ENCODE measurements around the gene CCN2. TPM values are rescaled to one million over a fixed set of nuclear protein-coding genes. Genes with fewer than 3 reads are reported as not detected.

Gene CCN2
- polyA plus RNA-seq (2013), result 0.17 TPM

GRCh38 chr6:131950767-131951575 lies at the start of gene CCN2:
CCN2 (minus strand) TSS chr6:131951372; CDS start chr6:131951172, 200 bp downstream.
- Histone ChIP-seq H3K36me3 (ENCODE audit: control insufficient read depth in 4 of 4, insufficient read depth in 4 of 4, low read length in 3 of 4) (no peaks in the 10 kb centered on the region), H3K4me1 (ENCODE audit: control extremely low read depth in 1 of 4, control insufficient read depth in 4 of 4, insufficient read depth in 4 of 4, low read length in 3 of 4) (peaks cover 0 to 17% (median 15%) of the 10 kb centered on the region in 4 experiments), H3K27ac (ENCODE audit: insufficient read depth in 1 of 2, low read depth in 1 of 2, low read length in 2 of 2, poor library complexity in 1 of 2, severe bottlenecking in 2 of 2) (no peak within 1 kb of the TSS), H3K27me3 (replicated peaks in 2 of 5; ENCODE audit: control insufficient read depth in 4 of 5, insufficient read depth in 5 of 5, low read length in 4 of 5) (peaks cover 14 to 98% (median 43%) of the 10 kb centered on the region in 5 experiments), H3K4me3 (ENCODE audit: control insufficient read depth in 1 of 7, extremely low read depth in 1 of 7, insufficient read depth in 4 of 7, low read depth in 2 of 7, low read length in 6 of 7) (peak within 1 kb of the TSS; percentile 21 to 74 (median 64)), H3K9me3 (ENCODE audit: control extremely low read depth in 1 of 5, control insufficient read depth in 4 of 5, insufficient read depth in 2 of 5, low read depth in 1 of 5, low read length in 4 of 5) (no peaks in the 10 kb centered on the region)
- CTCF ChIA-PET, result interaction anchor here (1.0 to 3.8 kb wide), 4 partner anchors 18 to 267 kb away, joined by 3 to 19 read pairs (median 3); no protein-coding TSS in a partner anchor
- DNase-seq, result peak in 2 of 3 donors; percentile 31 to 56
- POLR2A ChIA-PET, result no interaction called here
- WGBS (ENCODE audit: insufficient coverage), result under 1% methylated on average over 73 of the region's 97 CpGs

- 60% methylated on average over 1 of the region's 2 CpGs for WGBS (ENCODE audit: insufficient coverage)
- ChIA-PET POLR2A (no interaction called here), CTCF (interaction anchor here (0.6 kb wide), 1 partner anchor 200 kb away, joined by 3 read pairs; no protein-coding TSS in a partner anchor)
- DNase-seq, result no peak
- peaks cover 0 to 9% (median 1%) of the 10 kb centered on the region in 4 experiments for H3K4me1 ChIP-seq (ENCODE audit: control extremely low read depth in 1 of 4, control insufficient read depth in 4 of 4, insufficient read depth in 4 of 4, low read length in 3 of 4)
- no peak overlapping the region for H3K27ac ChIP-seq (ENCODE audit: insufficient read depth in 1 of 2, low read depth in 1 of 2, low read length in 2 of 2, poor library complexity in 1 of 2, severe bottlenecking in 2 of 2)
- peaks cover 0 to 11% (median 6%) of the 10 kb centered on the region in 5 experiments for H3K9me3 ChIP-seq (ENCODE audit: control extremely low read depth in 1 of 5, control insufficient read depth in 4 of 5, insufficient read depth in 2 of 5, low read depth in 1 of 5, low read length in 4 of 5)
- H3K4me3 ChIP-seq (ENCODE audit: control insufficient read depth in 1 of 7, extremely low read depth in 1 of 7, insufficient read depth in 4 of 7, low read depth in 2 of 7, low read length in 6 of 7), result no peak overlapping the region
- H3K27me3 ChIP-seq (replicated peaks in 2 of 5; ENCODE audit: control insufficient read depth in 4 of 5, insufficient read depth in 5 of 5, low read length in 4 of 5), result no peaks in the 10 kb centered on the region
- H3K36me3 ChIP-seq (ENCODE audit: control insufficient read depth in 4 of 4, insufficient read depth in 4 of 4, low read length in 3 of 4), result no peaks in the 10 kb centered on the region
These were observed 49.1 kb upstream of the CCN2 start for GRCh38 chr6:132000296-132000695.

- no peak overlapping the region for H3K27ac ChIP-seq (ENCODE audit: insufficient read depth in 1 of 2, low read depth in 1 of 2, low read length in 2 of 2, poor library complexity in 1 of 2, severe bottlenecking in 2 of 2)
- H3K4me1 ChIP-seq (ENCODE audit: control extremely low read depth in 1 of 4, control insufficient read depth in 4 of 4, insufficient read depth in 4 of 4, low read length in 3 of 4), result peaks cover 0 to 6% (median under 1%) of the 10 kb centered on the region in 4 experiments
- H3K4me3 ChIP-seq (ENCODE audit: control insufficient read depth in 1 of 7, extremely low read depth in 1 of 7, insufficient read depth in 4 of 7, low read depth in 2 of 7, low read length in 6 of 7), result no peak overlapping the region
- DNase-seq, result no peak
- 89% methylated on average over 3 of the region's 4 CpGs for WGBS (ENCODE audit: insufficient coverage)
- ChIA-PET CTCF (interaction anchor here (0.6 kb wide), 1 partner anchor 201 kb away, joined by 3 read pairs; no protein-coding TSS in a partner anchor), POLR2A (no interaction called here)
- H3K36me3 ChIP-seq (ENCODE audit: control insufficient read depth in 4 of 4, insufficient read depth in 4 of 4, low read length in 3 of 4), result no peaks in the 10 kb centered on the region
- H3K27me3 ChIP-seq (replicated peaks in 2 of 5; ENCODE audit: control insufficient read depth in 4 of 5, insufficient read depth in 5 of 5, low read length in 4 of 5), result no peaks in the 10 kb centered on the region
- peaks cover 0 to 11% (median 6%) of the 10 kb centered on the region in 5 experiments for H3K9me3 ChIP-seq (ENCODE audit: control extremely low read depth in 1 of 5, control insufficient read depth in 4 of 5, insufficient read depth in 2 of 5, low read depth in 1 of 5, low read length in 4 of 5)
These were observed 48.5 kb upstream of the CCN2 start for GRCh38 chr6:131999545-132000146.

- DNase-seq, result no peak
- 100% methylated on average over 6 of the region's 9 CpGs for WGBS (ENCODE audit: insufficient coverage)
- H3K9me3 ChIP-seq (ENCODE audit: control extremely low read depth in 1 of 5, control insufficient read depth in 4 of 5, insufficient read depth in 2 of 5, low read depth in 1 of 5, low read length in 4 of 5), result peaks cover 0 to 4% (median 0%) of the 10 kb centered on the region in 5 experiments
- H3K36me3 ChIP-seq (ENCODE audit: control insufficient read depth in 4 of 4, insufficient read depth in 4 of 4, low read length in 3 of 4), result no peaks in the 10 kb centered on the region
- H3K4me1 ChIP-seq (ENCODE audit: control extremely low read depth in 1 of 4, control insufficient read depth in 4 of 4, insufficient read depth in 4 of 4, low read length in 3 of 4), result peaks cover 0 to 5% (median 0%) of the 10 kb centered on the region in 4 experiments
- H3K27ac ChIP-seq (ENCODE audit: insufficient read depth in 1 of 2, low read depth in 1 of 2, low read length in 2 of 2, poor library complexity in 1 of 2, severe bottlenecking in 2 of 2), result no peak overlapping the region
- no peaks in the 10 kb centered on the region for H3K27me3 ChIP-seq (replicated peaks in 2 of 5; ENCODE audit: control insufficient read depth in 4 of 5, insufficient read depth in 5 of 5, low read length in 4 of 5)
- POLR2A ChIA-PET, result no interaction called here
- CTCF ChIA-PET, result interaction anchor here (1.1 kb wide), 1 partner anchor 12 kb away, joined by 3 read pairs; no protein-coding TSS in a partner anchor
- no peak overlapping the region for H3K4me3 ChIP-seq (ENCODE audit: control insufficient read depth in 1 of 7, extremely low read depth in 1 of 7, insufficient read depth in 4 of 7, low read depth in 2 of 7, low read length in 6 of 7)
These were observed 47.2 kb upstream of the CCN2 start for GRCh38 chr6:131998255-131998982.

GRCh38 chr6:131997429-131998153 lies 46.4 kb upstream of the CCN2 start:
- Histone ChIP-seq H3K4me1 (ENCODE audit: control extremely low read depth in 1 of 4, control insufficient read depth in 4 of 4, insufficient read depth in 4 of 4, low read length in 3 of 4) (peaks cover 0 to 5% (median 0%) of the 10 kb centered on the region in 4 experiments), H3K27me3 (replicated peaks in 2 of 5; ENCODE audit: control insufficient read depth in 4 of 5, insufficient read depth in 5 of 5, low read length in 4 of 5) (no peaks in the 10 kb centered on the region), H3K4me3 (ENCODE audit: control insufficient read depth in 1 of 7, extremely low read depth in 1 of 7, insufficient read depth in 4 of 7, low read depth in 2 of 7, low read length in 6 of 7) (no peak overlapping the region), H3K36me3 (ENCODE audit: control insufficient read depth in 4 of 4, insufficient read depth in 4 of 4, low read length in 3 of 4) (no peaks in the 10 kb centered on the region), H3K9me3 (ENCODE audit: control extremely low read depth in 1 of 5, control insufficient read depth in 4 of 5, insufficient read depth in 2 of 5, low read depth in 1 of 5, low read length in 4 of 5) (peaks cover 0 to 2% (median 0%) of the 10 kb centered on the region in 5 experiments), H3K27ac (ENCODE audit: insufficient read depth in 1 of 2, low read depth in 1 of 2, low read length in 2 of 2, poor library complexity in 1 of 2, severe bottlenecking in 2 of 2) (no peak overlapping the region)
- no peak for DNase-seq
- ChIA-PET POLR2A (no interaction called here), CTCF (interaction anchor here (1.1 kb wide), 1 partner anchor 13 kb away, joined by 3 read pairs; no protein-coding TSS in a partner anchor)
- 97% methylated on average over 4 of the region's 7 CpGs for WGBS (ENCODE audit: insufficient coverage)

- Histone ChIP-seq H3K9me3 (ENCODE audit: control extremely low read depth in 1 of 5, control insufficient read depth in 4 of 5, insufficient read depth in 2 of 5, low read depth in 1 of 5, low read length in 4 of 5) (peaks cover 0 to 2% (median 0%) of the 10 kb centered on the region in 5 experiments), H3K4me1 (ENCODE audit: control extremely low read depth in 1 of 4, control insufficient read depth in 4 of 4, insufficient read depth in 4 of 4, low read length in 3 of 4) (peaks cover 0 to 5% (median 0%) of the 10 kb centered on the region in 4 experiments), H3K4me3 (ENCODE audit: control insufficient read depth in 1 of 7, extremely low read depth in 1 of 7, insufficient read depth in 4 of 7, low read depth in 2 of 7, low read length in 6 of 7) (no peak overlapping the region), H3K27me3 (replicated peaks in 2 of 5; ENCODE audit: control insufficient read depth in 4 of 5, insufficient read depth in 5 of 5, low read length in 4 of 5) (no peaks in the 10 kb centered on the region), H3K36me3 (ENCODE audit: control insufficient read depth in 4 of 4, insufficient read depth in 4 of 4, low read length in 3 of 4) (no peaks in the 10 kb centered on the region), H3K27ac (ENCODE audit: insufficient read depth in 1 of 2, low read depth in 1 of 2, low read length in 2 of 2, poor library complexity in 1 of 2, severe bottlenecking in 2 of 2) (no peak overlapping the region)
- no peak for DNase-seq
- WGBS (ENCODE audit: insufficient coverage), result 100% methylated on average over 1 of the region's 1 CpG
- CTCF ChIA-PET, result no interaction called here
- POLR2A ChIA-PET, result no interaction called here
These were observed 44.7 kb upstream of the CCN2 start for GRCh38 chr6:131995917-131996316.

Measured in common myeloid progenitor, CD34-positive (primary cell).